Thoracic aorta (tissue), 2 donors: ENCODE data around the gene BCAS3. TPM values are rescaled to one million over a fixed set of nuclear protein-coding genes. Genes with fewer than 3 reads are reported as not detected.

Experiments
- ATAC-seq: fragments of 150-250 bp; one replicate; pipeline ENCODE4 v1.8.0; 2017; ENCODE audit warnings: low read depth; ENCODE audit not compliant: insufficient number of reproducible peaks, low FRiP score
- DNase-seq: peaks from one replicate; pipeline ENCODE4 v3.0.0-alpha.2; 2020; ENCODE audit warnings: low spot score
- H3K27ac ChIP-seq, 2 donors: fragments of 200-600 bp; sonication (generic); 1 replicate in 1 of 2; 2 replicates in 1 of 2; pipeline ENCODE4 v1.5.1; 2016; ENCODE audit warnings: mild to moderate bottlenecking in 2 of 2, moderate library complexity in 2 of 2
- H3K27me3 ChIP-seq: fragments of 200-600 bp; sonication (generic); replicated peaks from 2 replicates; pipeline ENCODE4 v1.6.0; 2016; ENCODE audit warnings: mild to moderate bottlenecking; ENCODE audit not compliant: insufficient read depth
- H3K36me3 ChIP-seq: fragments of 200-600 bp; sonication (generic); one replicate; pipeline ENCODE4 v1.5.1; 2016
- H3K4me1 ChIP-seq, 2 donors: fragments of 200-600 bp; sonication (generic); 1 replicate in 1 of 2; 2 replicates in 1 of 2; pipeline versions ENCODE4 v1.5.1 to v1.6.0; 2016; ENCODE audit warnings: low read depth in 2 of 2, mild to moderate bottlenecking in 1 of 2; ENCODE audit not compliant: control insufficient read depth in 1 of 2
- H3K4me3 ChIP-seq: fragments of 200-600 bp; sonication (generic); 2 replicates; pipeline ENCODE4 v1.5.1; 2016; ENCODE audit warnings: mild to moderate bottlenecking
- H3K9me3 ChIP-seq: fragments of 200-600 bp; sonication (generic); 2 replicates; pipeline ENCODE4 v1.5.1; 2016
- CTCF ChIP-seq: fragments of 200-600 bp; sonication (generic); IDR thresholded peaks from one replicate; pipeline ENCODE4 v1.5.1; 2019; ENCODE audit warnings: antibody characterized with exemption
- total RNA-seq, 2 donors: library from RNA; depleted of rRNA; stranded (reverse); fragments of >200 nt; gene quantifications; one replicate each; pipeline versions ENCODE4 v1.1.0 to v1.2.3, GENCODE V29; 2016

Gene BCAS3
- total RNA-seq, 2 donors from 2014 or later: 35.1 to 69.3 TPM

- Histone ChIP-seq H3K27ac (no peak overlapping the region), H3K36me3 (no peaks in the 10 kb centered on the region), H3K4me1 (no peaks in the 10 kb centered on the region), H3K9me3 (no peaks in the 10 kb centered on the region), H3K27me3 (no peaks in the 10 kb centered on the region), H3K4me3 (no peak overlapping the region)
- no peak for DNase-seq
- ATAC-seq: no peak
- no peak for TF ChIP-seq CTCF
These were observed 484.0 kb downstream of the BCAS3 start for GRCh38 chr17:61161615-61162134.

GRCh38 chr17:61164517-61164916, 486.9 kb downstream of the BCAS3 start:
- Histone ChIP-seq H3K36me3 (no peaks in the 10 kb centered on the region), H3K4me3 (no peak overlapping the region), H3K9me3 (no peaks in the 10 kb centered on the region), H3K27me3 (no peaks in the 10 kb centered on the region), H3K4me1 (no peaks in the 10 kb centered on the region), H3K27ac (no peak overlapping the region)
- no peak for TF ChIP-seq CTCF
- DNase-seq (no peak), ATAC-seq (no peak)

- no peak for TF ChIP-seq CTCF
- H3K27me3 ChIP-seq: no peaks in the 10 kb centered on the region
- no peaks in the 10 kb centered on the region for H3K4me1 ChIP-seq
- ATAC-seq (no peak), DNase-seq (no peak)
- no peaks in the 10 kb centered on the region for H3K36me3 ChIP-seq
- no peak overlapping the region for H3K27ac ChIP-seq
- no peak overlapping the region for H3K4me3 ChIP-seq
- H3K9me3 ChIP-seq: no peaks in the 10 kb centered on the region
These were observed 489.4 kb downstream of the BCAS3 start for GRCh38 chr17:61167075-61167474.

GRCh38 chr17:61168506-61168905, 490.9 kb downstream of the BCAS3 start:
- ATAC-seq (no peak), DNase-seq (no peak)
- Histone ChIP-seq H3K36me3 (no peaks in the 10 kb centered on the region), H3K27ac (no peak overlapping the region), H3K9me3 (no peaks in the 10 kb centered on the region), H3K4me1 (no peaks in the 10 kb centered on the region), H3K27me3 (no peaks in the 10 kb centered on the region), H3K4me3 (no peak overlapping the region)
- no peak for TF ChIP-seq CTCF

GRCh38 chr17:61174310-61174709, 496.7 kb downstream of the BCAS3 start:
- H3K4me3 ChIP-seq: no peak overlapping the region
- no peak for DNase-seq
- H3K36me3 ChIP-seq: no peaks in the 10 kb centered on the region
- ATAC-seq: no peak
- no peaks in the 10 kb centered on the region for H3K4me1 ChIP-seq
- no peak for TF ChIP-seq CTCF
- H3K27me3 ChIP-seq: no peaks in the 10 kb centered on the region
- no peaks in the 10 kb centered on the region for H3K9me3 ChIP-seq
- H3K27ac ChIP-seq: no peak overlapping the region
